Measurements from ENCODE around the gene ITPR1.

ITPR1 gene

GRCh38 chr3:4534906-4535305 lies 41.8 kb downstream of the ITPR1 start:
- no peak for DNase-seq

GRCh38 chr3:4536260-4536659 lies 43.1 kb downstream of the ITPR1 start:
- no peak for DNase-seq

GRCh38 chr3:4540267-4540666 lies 47.1 kb downstream of the ITPR1 start:
- DNase-seq = no peak

GRCh38 chr3:4543110-4543509 lies 50.0 kb downstream of the ITPR1 start:
- no peak for DNase-seq

- no peak for DNase-seq
These were observed 53.4 kb downstream of the ITPR1 start for GRCh38 chr3:4546346-4547178.

- DNase-seq = no peak
These were observed 54.7 kb downstream of the ITPR1 start for GRCh38 chr3:4547799-4548198.

- no peak for DNase-seq
These were observed 55.2 kb downstream of the ITPR1 start for GRCh38 chr3:4548356-4548755.

GRCh38 chr3:4548780-4549179 lies 55.6 kb downstream of the ITPR1 start:
- no peak for DNase-seq

GRCh38 chr3:4549896-4550295 lies 56.7 kb downstream of the ITPR1 start:
- no peak for DNase-seq

- no peak for DNase-seq
These were observed 58.0 kb downstream of the ITPR1 start for GRCh38 chr3:4551051-4551711.

GRCh38 chr3:4551794-4552442 lies 58.8 kb downstream of the ITPR1 start:
- no peak for DNase-seq

GRCh38 chr3:4552811-4553210 lies 59.7 kb downstream of the ITPR1 start:
- no peak for DNase-seq

GRCh38 chr3:4561661-4562060 lies 68.5 kb downstream of the ITPR1 start:
- DNase-seq = no peak

- no peak for DNase-seq
These were observed 69.4 kb downstream of the ITPR1 start for GRCh38 chr3:4562595-4562994.

GRCh38 chr3:4564270-4564669 lies 71.1 kb downstream of the ITPR1 start:
- no peak for DNase-seq

- DNase-seq = no peak
These were observed 71.9 kb downstream of the ITPR1 start for GRCh38 chr3:4564928-4565586.

- DNase-seq = no peak
These were observed 72.8 kb downstream of the ITPR1 start for GRCh38 chr3:4565809-4566501.

- no peak for DNase-seq
These were observed 75.7 kb downstream of the ITPR1 start for GRCh38 chr3:4568841-4569240.

GRCh38 chr3:4570840-4571621 lies 77.9 kb downstream of the ITPR1 start:
- no peak for DNase-seq

GRCh38 chr3:4571690-4572334 lies 78.7 kb downstream of the ITPR1 start:
- no peak for DNase-seq

- no peak for DNase-seq
These were observed 80.0 kb downstream of the ITPR1 start for GRCh38 chr3:4573153-4573552.
